ENCODE measurements around the gene RBM47. TPM values are rescaled to one million over a fixed set of nuclear protein-coding genes. Genes with fewer than 3 reads are reported as not detected.

Gene RBM47
- total RNA-seq, 2 experiments from 2014 or later = 0.27 to 0.92 TPM

GRCh38 chr4:40506066-40506465 lies 123.6 kb downstream of the RBM47 start:
- H3K4me3 Mint-ChIP-seq = no peak overlapping the region
- H3K4me1 Mint-ChIP-seq (ENCODE audit: low read depth) = peaks cover 11% of the 10 kb centered on the region
- ATAC-seq (ENCODE audit: poor library complexity) = no peak
- Histone ChIP-seq H3K36me3 (ENCODE audit: insufficient read depth, low read length) (no peaks in the 10 kb centered on the region), H3K9me3 (ENCODE audit: control insufficient read depth in 1 of 2, insufficient read depth in 1 of 2, low read length in 2 of 2) (no peaks in the 10 kb centered on the region), H3K27ac (ENCODE audit: low read depth in 1 of 2, low read length in 2 of 2) (no peak overlapping the region), H3K4me1 (ENCODE audit: insufficient read depth, low read length) (peaks cover 9% of the 10 kb centered on the region), H3K4me3 (ENCODE audit: low read length) (no peak overlapping the region), H3K27me3 (ENCODE audit: control insufficient read depth in 1 of 2, insufficient read depth in 2 of 2, low read length in 2 of 2) (no peaks in the 10 kb centered on the region)
- DNase-seq = no peak
- no peak for TF ChIP-seq CTCF (IDR thresholded peaks at IDR 0.05)
- no peak overlapping the region for H3K27ac Mint-ChIP-seq
- ChIA-PET POLR2A (no interaction called here), CTCF (no interaction called here)
- intact Hi-C loops (cut with DNase I, micrococcal nuclease) = no loop called here
- no peaks in the 10 kb centered on the region for H3K27me3 Mint-ChIP-seq
- H3K9me3 Mint-ChIP-seq = no peaks in the 10 kb centered on the region
- no peaks in the 10 kb centered on the region for H3K36me3 Mint-ChIP-seq (ENCODE audit: low read depth)

GRCh38 chr4:40502934-40503333 lies 126.7 kb downstream of the RBM47 start:
- Histone ChIP-seq H3K36me3 (ENCODE audit: insufficient read depth, low read length) (no peaks in the 10 kb centered on the region), H3K9me3 (ENCODE audit: control insufficient read depth in 1 of 2, insufficient read depth in 1 of 2, low read length in 2 of 2) (no peaks in the 10 kb centered on the region), H3K4me3 (ENCODE audit: low read length) (no peak overlapping the region), H3K27me3 (ENCODE audit: control insufficient read depth in 1 of 2, insufficient read depth in 2 of 2, low read length in 2 of 2) (no peaks in the 10 kb centered on the region), H3K4me1 (ENCODE audit: insufficient read depth, low read length) (peaks cover 9% of the 10 kb centered on the region), H3K27ac (ENCODE audit: low read depth in 1 of 2, low read length in 2 of 2) (no peak overlapping the region)
- Mint-ChIP-seq H3K4me1 (ENCODE audit: low read depth) (peaks cover 11% of the 10 kb centered on the region), H3K4me3 (no peak overlapping the region), H3K9me3 (no peaks in the 10 kb centered on the region), H3K36me3 (ENCODE audit: low read depth) (no peaks in the 10 kb centered on the region), H3K27ac (peak overlapping the region; percentile 4), H3K27me3 (no peaks in the 10 kb centered on the region)
- ChIA-PET CTCF (no interaction called here), POLR2A (no interaction called here)
- no peak for TF ChIP-seq CTCF (IDR thresholded peaks at IDR 0.05)
- no peak for ATAC-seq (ENCODE audit: poor library complexity)
- intact Hi-C loops (cut with DNase I, micrococcal nuclease) = no loop called here
- peak in 4 of 14 experiments; percentile 6 to 16 (median 16) for DNase-seq

GRCh38 chr4:40502220-40502619 lies 127.4 kb downstream of the RBM47 start:
- POLR2A ChIA-PET = no interaction called here
- Mint-ChIP-seq H3K27ac (no peak overlapping the region), H3K9me3 (no peaks in the 10 kb centered on the region), H3K36me3 (ENCODE audit: low read depth) (no peaks in the 10 kb centered on the region), H3K27me3 (no peaks in the 10 kb centered on the region), H3K4me1 (ENCODE audit: low read depth) (peaks cover 11% of the 10 kb centered on the region), H3K4me3 (no peak overlapping the region)
- peaks cover 9% of the 10 kb centered on the region for H3K4me1 ChIP-seq (ENCODE audit: insufficient read depth, low read length)
- no peaks in the 10 kb centered on the region for H3K9me3 ChIP-seq (ENCODE audit: control insufficient read depth in 1 of 2, insufficient read depth in 1 of 2, low read length in 2 of 2)
- no peaks in the 10 kb centered on the region for H3K27me3 ChIP-seq (ENCODE audit: control insufficient read depth in 1 of 2, insufficient read depth in 2 of 2, low read length in 2 of 2)
- CTCF ChIA-PET = no interaction called here
- ATAC-seq (ENCODE audit: poor library complexity) (no peak), DNase-seq (peak in 2 of 14 experiments; percentile 6 to 20)
- no peak overlapping the region for H3K4me3 ChIP-seq (ENCODE audit: low read length)
- intact Hi-C loops (cut with DNase I, micrococcal nuclease) = no loop called here
- H3K36me3 ChIP-seq (ENCODE audit: insufficient read depth, low read length) = no peaks in the 10 kb centered on the region
- H3K27ac ChIP-seq (ENCODE audit: low read depth in 1 of 2, low read length in 2 of 2) = no peak overlapping the region
- TF ChIP-seq CTCF (IDR thresholded peaks at IDR 0.05) = no peak

Data from CD4-positive, alpha-beta T cell (primary cell).